ENCODE data around the gene TP63.

DNA sequence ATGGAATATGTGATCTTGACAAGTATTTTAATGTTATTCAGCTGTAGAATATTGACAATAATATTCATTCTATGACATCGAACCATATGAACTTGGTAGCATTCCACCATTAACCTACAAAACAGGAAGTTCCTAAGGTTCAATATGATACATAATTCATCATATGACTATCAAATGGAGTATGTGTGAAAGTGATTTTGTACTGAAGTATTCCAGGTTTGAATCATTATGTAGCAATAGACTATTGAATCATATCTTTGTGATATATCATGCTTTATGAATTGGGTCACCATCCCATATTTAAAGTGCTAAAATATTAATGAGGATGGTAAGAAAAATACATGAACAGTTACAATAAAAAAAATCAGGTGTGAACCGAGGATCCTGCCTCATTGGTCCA is 95.1 kb downstream of the TP63 start:
- TF ChIP-seq CTCF (IDR thresholded peaks at IDR 0.05) (no peak), POLR2A (IDR thresholded peaks at IDR 0.05) (no peak)
